GM12873 (cell line): ENCODE results near the gene SLITRK6.

Experiments used
- TF ChIP-seq, protein P1 (sequence below): IDR thresholded peaks from 2 replicates; pipeline ENCODE4 v1.5.1; 2012; ENCODE audit warnings: low read depth, mild to moderate bottlenecking, moderate library complexity, low read length, control low read depth; ENCODE audit not compliant: insufficient read depth; ENCODE audit errors: missing control alignments

Gene SLITRK6

DNA sequence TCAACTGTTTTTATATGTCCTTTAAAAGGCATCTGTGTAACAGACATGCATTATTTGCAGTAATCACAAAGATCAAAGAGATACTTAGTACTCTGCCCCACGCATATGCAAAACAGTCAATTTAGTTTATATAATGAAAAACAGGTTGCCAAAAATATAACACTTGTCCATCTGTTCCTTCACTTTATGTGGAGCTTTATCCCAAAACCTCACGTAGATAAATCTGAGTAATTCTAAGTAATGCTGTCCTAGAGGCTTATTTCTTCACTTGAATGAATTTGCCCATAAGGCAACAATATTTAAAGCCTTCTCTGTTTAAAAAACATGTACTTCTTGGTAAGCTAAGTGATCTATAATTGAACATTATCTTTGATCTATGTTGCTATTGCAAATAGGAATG, 20.3 kb upstream of the SLITRK6 start:
- TF ChIP-seq, protein P1, sequence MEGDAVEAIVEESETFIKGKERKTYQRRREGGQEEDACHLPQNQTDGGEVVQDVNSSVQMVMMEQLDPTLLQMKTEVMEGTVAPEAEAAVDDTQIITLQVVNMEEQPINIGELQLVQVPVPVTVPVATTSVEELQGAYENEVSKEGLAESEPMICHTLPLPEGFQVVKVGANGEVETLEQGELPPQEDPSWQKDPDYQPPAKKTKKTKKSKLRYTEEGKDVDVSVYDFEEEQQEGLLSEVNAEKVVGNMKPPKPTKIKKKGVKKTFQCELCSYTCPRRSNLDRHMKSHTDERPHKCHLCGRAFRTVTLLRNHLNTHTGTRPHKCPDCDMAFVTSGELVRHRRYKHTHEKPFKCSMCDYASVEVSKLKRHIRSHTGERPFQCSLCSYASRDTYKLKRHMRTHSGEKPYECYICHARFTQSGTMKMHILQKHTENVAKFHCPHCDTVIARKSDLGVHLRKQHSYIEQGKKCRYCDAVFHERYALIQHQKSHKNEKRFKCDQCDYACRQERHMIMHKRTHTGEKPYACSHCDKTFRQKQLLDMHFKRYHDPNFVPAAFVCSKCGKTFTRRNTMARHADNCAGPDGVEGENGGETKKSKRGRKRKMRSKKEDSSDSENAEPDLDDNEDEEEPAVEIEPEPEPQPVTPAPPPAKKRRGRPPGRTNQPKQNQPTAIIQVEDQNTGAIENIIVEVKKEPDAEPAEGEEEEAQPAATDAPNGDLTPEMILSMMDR: no peak

DNA sequence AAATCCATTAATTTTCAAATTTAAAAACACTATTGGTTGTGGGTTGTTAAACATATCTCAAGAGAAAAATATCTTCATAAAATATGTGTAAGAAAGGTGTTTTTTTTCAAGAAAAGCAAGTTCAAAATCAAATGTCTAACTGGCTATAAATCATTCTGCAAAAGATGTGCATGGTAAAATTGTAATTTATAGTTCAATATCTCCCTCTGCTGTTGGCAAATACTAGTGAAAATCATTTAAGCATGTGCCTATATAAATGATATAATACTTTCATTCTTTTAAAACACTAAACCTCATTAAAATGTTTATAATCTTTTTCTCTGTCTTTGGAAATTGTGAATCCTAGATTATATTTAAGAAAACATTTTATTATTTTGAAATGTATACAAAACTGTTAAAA, 17.2 kb upstream of the SLITRK6 start:
- TF ChIP-seq, protein P1: no peak

DNA sequence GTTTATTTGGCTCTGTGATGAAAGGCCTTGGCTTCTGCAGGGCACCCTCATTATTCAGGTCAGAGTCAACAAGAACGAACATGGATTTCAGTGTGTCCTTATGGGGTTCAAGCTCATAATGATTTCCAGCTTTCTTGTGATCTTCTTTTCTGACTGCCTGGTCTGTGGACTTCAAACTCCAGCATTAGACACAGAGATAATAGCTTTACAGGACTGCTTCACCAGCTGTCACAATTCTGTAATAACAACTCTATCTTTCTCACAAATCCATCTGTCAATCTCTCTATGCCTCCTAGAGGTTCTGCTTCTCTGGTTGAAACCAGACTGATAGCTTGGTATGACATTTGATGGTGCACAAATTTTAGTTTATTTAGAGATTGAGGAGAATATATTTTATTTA, 13.1 kb upstream of the SLITRK6 start:
- TF ChIP-seq, protein P1: no peak

DNA sequence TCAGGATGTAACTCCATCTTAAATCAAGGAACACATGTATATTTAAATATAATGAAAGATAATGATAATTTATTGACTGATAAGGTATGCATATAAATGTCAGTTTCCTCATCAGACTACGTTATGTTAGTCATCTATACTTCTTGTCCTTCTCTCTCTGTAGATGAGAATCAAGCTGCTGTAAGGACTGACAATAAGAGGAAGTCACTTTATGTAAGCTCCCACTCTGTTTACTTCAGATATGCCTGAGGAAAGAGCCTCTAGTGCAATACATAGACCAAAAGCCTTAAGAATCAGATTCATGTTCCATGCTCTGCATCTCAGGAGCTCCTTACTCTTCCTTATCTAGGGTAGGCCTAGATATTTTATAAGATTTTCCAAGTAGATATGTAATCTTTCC, 9.6 kb upstream of the SLITRK6 start:
- TF ChIP-seq, protein P1: no peak

DNA sequence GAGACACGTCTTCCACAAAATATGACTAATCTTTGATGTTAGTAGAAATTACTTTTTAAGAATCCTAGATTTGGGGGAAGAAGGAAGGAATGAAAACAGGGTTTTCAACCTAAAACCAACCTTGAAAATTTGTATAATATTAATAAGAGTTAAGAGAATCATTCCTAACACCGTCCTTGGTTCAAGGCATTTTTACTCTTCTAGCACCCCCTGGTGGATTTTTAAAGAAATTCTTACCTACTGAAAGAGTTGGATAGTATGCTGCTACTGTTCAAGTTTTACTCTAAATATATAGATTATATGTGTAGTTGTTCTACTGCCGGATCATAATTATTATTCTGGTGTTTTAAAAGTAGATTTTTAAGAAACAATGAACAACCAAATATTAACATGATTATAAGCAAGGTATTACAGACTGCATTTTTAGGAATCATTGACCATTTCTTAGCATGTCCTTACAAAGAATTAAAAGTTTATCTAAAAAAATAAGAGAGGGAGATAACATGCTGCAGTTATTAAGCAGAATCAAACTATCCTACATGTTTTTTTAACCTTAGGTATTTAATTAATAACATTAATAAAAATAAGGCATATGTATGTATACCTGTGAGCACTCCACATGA, 7.4 kb upstream of the SLITRK6 start:
- TF ChIP-seq, protein P1: peak; percentile 43

DNA sequence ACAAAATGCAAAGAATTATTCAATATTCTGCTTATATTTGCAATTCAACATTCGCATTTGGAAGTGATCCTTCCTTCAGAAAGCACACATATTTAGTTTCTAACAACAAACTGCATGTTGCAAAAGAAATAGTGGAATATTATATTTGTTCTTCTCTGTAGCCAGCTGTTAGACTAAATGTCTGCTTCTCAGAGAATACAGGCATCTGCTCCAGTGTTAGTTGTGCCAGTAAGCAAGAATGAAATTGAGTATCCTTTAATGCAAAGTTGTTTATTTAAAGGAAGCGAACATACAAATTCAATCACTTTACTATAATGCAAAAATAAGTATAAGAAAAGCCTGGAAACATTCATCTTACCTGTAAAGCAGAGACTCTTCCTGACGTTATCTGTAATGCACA, 663 bp downstream of the SLITRK6 start:
- TF ChIP-seq, protein P1: no peak

DNA sequence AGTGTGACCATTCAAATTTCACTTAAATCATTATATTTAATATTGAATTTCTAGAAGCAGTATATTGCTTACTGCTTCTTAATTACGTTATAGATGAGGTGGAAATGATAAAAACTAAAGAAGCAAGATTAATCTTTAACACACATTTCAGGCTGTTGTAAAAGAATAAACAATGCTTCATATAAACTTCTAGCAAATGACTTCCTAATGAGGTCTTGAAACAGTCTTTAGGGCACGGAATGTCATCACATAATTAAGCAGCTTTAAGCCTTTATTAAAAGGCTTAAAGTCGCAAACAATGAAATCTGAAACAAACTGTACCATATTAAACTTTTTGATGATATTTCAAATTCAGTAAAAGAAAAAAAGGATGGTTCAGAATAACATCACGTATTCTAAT, 1.9 kb downstream of the SLITRK6 start:
- TF ChIP-seq, protein P1: no peak

DNA sequence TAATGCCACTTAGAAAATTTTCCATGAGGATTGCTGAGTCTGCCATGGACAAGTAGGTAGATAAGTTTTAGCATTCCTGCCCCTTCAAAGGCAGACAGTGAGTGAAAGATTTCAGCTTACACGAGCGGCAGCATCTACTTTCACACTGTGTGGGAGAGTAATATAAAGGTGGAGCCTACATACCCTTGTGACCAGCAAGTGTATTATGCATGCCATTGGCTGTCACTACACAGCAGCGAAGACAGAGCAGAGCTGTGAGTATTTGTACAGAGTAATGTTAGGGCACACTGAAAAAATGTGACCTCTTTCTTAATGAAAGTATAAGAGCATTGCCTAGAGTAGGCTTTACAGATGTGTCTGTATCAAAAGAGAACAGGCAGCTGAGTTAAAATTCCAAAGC, 14.0 kb downstream of the SLITRK6 start:
- TF ChIP-seq, protein P1: no peak
